ENCODE data around the gene HDAC4.
"Not testable (repeated sequence)": the region's sequence is repeated elsewhere in the genome, so short reads cannot be mapped to it uniquely, and the experiment has no call there.

Gene HDAC4

DNA sequence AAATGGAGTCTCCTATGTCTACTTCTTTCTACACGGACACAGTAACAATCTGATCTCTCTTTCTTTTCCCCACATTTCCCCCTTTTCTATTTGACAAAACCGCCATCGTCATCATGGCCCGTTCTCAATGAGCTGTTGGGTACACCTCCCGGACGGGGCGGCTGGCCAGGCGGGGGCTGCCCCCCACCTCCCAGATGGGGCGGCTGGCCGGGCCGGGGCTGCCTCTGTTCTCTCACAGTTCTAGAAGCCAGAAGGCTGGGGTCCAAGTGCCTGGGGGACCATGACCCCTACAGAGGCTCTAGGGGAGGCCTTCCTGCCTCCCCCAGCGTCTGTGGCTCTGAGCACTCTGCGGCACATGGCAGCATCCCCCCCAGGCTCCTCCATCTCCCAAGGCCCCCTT is 362.5 kb downstream of the HDAC4 start:
- not testable (repeated sequence) for H3K36me3 ChIP-seq (ENCODE audit: control insufficient read depth, insufficient read depth, low read length); H3K4me3 ChIP-seq (ENCODE audit: low read length); H3K4me1 ChIP-seq (ENCODE audit: control insufficient read depth, insufficient read depth, low read length); H3K9me3 ChIP-seq (ENCODE audit: control insufficient read depth, insufficient read depth, low read length); H3K27ac ChIP-seq (ENCODE audit: low read length); DNase-seq (ENCODE audit: low read depth, low spot score); H3K27me3 ChIP-seq (ENCODE audit: control insufficient read depth, insufficient read depth, low read length)
- WGBS (ENCODE audit: insufficient coverage, insufficient read length) = no CpG with 5 or more reads among the region's 13 CpGs

DNA sequence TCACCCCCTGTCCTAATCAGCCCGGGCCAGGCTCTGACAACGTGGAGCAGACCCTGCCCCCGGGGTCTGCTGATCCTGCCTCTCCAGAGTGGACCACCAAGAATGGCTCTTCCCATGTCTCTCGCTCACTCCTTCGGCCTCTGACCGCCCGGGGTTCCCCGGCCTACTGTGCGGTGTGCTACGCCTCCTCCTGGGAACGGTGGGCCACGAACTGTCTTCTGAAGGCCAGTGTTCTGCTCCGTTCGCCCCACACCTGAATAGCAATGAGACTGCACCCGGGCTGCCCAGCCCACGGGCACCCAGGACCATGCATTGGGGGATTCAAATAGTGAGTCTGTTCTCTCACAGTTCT is 363.3 kb downstream of the HDAC4 start:
- WGBS (ENCODE audit: insufficient coverage, insufficient read length) = no CpG with 5 or more reads among the region's 16 CpGs
- Histone ChIP-seq H3K4me3 (ENCODE audit: low read length) (no peak overlapping the region), H3K36me3 (ENCODE audit: control insufficient read depth, insufficient read depth, low read length) (no peaks in the 10 kb centered on the region; the same call in 1 of the 2 replicates), H3K4me1 (ENCODE audit: control insufficient read depth, insufficient read depth, low read length) (no peaks in the 10 kb centered on the region; the same call in 1 of the 2 replicates), H3K9me3 (ENCODE audit: control insufficient read depth, insufficient read depth, low read length) (no peaks in the 10 kb centered on the region), H3K27ac (ENCODE audit: low read length) (no peak overlapping the region), H3K27me3 (ENCODE audit: control insufficient read depth, insufficient read depth, low read length) (no peaks in the 10 kb centered on the region)
- no peak for DNase-seq (ENCODE audit: low read depth, low spot score)

DNA sequence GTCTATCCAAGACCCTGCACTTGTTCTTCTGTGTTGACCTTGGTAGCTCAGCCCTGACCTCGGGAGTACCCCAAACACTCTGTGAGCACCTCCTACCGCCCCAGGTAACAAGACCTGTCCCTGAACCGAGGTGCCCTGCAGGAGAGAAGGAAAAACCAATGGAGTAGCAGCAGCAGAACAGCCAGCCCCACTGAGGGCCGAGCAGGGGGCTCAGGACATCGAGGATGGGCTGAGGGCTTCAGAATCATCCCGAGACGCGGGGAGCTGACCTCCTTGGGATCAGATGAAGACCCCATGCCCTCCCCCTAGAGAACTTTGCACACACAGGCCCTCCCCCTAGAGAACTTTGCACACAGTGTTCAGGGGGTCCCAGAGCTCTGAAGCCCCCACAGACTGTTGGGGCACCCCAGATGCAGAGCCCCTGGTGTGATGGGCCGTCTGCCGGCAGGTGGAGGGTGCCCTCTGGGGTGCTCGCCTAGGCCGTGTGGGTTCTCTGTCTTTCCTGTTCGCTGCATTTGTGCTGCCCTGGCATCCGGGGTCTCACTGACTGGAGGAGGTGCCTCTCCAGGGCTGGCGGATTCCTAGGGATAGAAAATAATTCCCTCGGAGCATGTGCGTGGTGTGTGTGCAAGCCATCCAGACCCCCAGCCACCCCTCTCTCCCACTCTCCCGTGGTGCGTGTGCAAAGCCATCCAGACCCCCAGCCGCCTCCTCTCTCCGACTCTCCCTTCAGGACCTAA is 363.8 kb downstream of the HDAC4 start:
- WGBS (ENCODE audit: insufficient coverage, insufficient read length) = no CpG with 5 or more reads among the region's 21 CpGs
- no peak for DNase-seq (ENCODE audit: low read depth, low spot score)
- no peak overlapping the region for H3K27ac ChIP-seq (ENCODE audit: low read length)
- no peaks in the 10 kb centered on the region; the same call in 1 of the 2 replicates for H3K36me3 ChIP-seq (ENCODE audit: control insufficient read depth, insufficient read depth, low read length)
- no peak overlapping the region for H3K4me3 ChIP-seq (ENCODE audit: low read length)
- H3K27me3 ChIP-seq (ENCODE audit: control insufficient read depth, insufficient read depth, low read length) = no peaks in the 10 kb centered on the region
- H3K9me3 ChIP-seq (ENCODE audit: control insufficient read depth, insufficient read depth, low read length) = no peaks in the 10 kb centered on the region
- no peaks in the 10 kb centered on the region; the same call in 1 of the 2 replicates for H3K4me1 ChIP-seq (ENCODE audit: control insufficient read depth, insufficient read depth, low read length)

DNA sequence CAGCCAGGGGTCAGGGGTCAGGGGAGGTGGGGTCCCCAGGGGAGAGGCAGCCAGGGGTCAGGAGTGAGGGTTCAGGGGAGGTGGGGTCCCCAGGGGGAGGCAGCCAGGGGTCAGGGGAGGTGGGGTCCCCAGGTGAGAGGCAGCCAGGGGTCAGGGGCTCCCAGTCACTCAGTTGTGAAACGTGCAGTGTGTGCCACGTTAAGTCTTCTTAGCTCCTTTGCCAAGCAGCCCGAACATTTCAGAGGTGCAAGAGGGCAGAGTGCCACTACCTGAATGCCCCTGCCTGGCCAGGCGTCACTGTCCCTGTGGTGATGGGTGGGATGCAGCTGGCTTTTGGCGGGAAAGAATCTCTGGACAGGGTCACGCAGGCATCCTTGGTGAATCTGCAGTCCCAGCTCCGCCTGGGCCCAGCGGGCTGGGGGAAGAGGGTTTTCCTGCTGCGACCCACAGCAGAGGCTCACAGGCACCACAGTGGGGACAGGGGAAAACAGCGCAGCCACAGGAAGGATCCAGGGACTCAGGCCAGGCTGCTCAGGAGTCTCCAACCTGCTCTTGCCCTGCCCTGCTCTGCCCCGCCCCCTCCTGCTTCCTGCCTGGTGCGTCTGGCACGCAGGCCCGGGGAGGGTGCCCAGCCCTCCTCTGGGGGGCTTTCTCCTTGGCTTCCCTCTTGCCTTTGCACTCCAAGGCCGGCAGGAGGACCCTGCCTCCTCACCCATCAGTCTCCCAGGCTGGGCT is 364.7 kb downstream of the HDAC4 start:
- WGBS (ENCODE audit: insufficient coverage, insufficient read length) = no CpG with 5 or more reads among the region's 15 CpGs
- H3K27me3 ChIP-seq (ENCODE audit: control insufficient read depth, insufficient read depth, low read length) = no peaks in the 10 kb centered on the region
- no peak overlapping the region for H3K27ac ChIP-seq (ENCODE audit: low read length)
- no peak overlapping the region for H3K4me3 ChIP-seq (ENCODE audit: low read length)
- no peak for DNase-seq (ENCODE audit: low read depth, low spot score)
- no peaks in the 10 kb centered on the region for H3K9me3 ChIP-seq (ENCODE audit: control insufficient read depth, insufficient read depth, low read length)
- H3K36me3 ChIP-seq (ENCODE audit: control insufficient read depth, insufficient read depth, low read length) = no peaks in the 10 kb centered on the region; the same call in 1 of the 2 replicates
- no peaks in the 10 kb centered on the region; the same call in 1 of the 2 replicates for H3K4me1 ChIP-seq (ENCODE audit: control insufficient read depth, insufficient read depth, low read length)

DNA sequence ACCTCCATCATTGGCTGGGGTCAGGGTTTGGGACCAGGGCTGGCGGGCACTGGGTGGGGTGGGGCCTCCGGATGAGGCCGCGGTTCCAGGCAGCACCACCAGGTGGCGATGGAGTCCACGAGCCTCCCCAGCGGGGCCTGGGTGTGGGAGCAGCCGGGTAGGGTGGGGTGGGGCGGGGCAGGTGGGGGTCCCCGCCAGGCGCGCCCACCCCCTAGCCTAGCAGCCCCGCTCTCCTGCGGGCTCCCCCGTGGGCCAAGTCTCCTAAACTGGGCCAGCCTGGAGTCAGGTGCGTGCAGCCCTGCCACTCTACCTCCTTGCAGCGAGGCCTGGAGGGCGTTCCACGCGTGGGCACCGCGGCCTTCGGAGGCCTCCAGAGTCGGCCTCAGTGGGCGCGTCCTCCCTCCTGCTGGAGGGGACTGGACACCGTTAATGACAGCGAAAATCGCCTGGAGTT is 365.4 kb downstream of the HDAC4 start:
- Histone ChIP-seq H3K4me3 (ENCODE audit: low read length) (no peak overlapping the region), H3K4me1 (ENCODE audit: control insufficient read depth, insufficient read depth, low read length) (no peaks in the 10 kb centered on the region; the same call in 1 of the 2 replicates), H3K27ac (ENCODE audit: low read length) (no peak overlapping the region), H3K36me3 (ENCODE audit: control insufficient read depth, insufficient read depth, low read length) (no peaks in the 10 kb centered on the region; the same call in 1 of the 2 replicates), H3K9me3 (ENCODE audit: control insufficient read depth, insufficient read depth, low read length) (no peaks in the 10 kb centered on the region; the same call in 1 of the 2 replicates), H3K27me3 (ENCODE audit: control insufficient read depth, insufficient read depth, low read length) (no peaks in the 10 kb centered on the region)
- DNase-seq (ENCODE audit: low read depth, low spot score) = no peak
- no CpG with 5 or more reads among the region's 29 CpGs for WGBS (ENCODE audit: insufficient coverage, insufficient read length)

DNA sequence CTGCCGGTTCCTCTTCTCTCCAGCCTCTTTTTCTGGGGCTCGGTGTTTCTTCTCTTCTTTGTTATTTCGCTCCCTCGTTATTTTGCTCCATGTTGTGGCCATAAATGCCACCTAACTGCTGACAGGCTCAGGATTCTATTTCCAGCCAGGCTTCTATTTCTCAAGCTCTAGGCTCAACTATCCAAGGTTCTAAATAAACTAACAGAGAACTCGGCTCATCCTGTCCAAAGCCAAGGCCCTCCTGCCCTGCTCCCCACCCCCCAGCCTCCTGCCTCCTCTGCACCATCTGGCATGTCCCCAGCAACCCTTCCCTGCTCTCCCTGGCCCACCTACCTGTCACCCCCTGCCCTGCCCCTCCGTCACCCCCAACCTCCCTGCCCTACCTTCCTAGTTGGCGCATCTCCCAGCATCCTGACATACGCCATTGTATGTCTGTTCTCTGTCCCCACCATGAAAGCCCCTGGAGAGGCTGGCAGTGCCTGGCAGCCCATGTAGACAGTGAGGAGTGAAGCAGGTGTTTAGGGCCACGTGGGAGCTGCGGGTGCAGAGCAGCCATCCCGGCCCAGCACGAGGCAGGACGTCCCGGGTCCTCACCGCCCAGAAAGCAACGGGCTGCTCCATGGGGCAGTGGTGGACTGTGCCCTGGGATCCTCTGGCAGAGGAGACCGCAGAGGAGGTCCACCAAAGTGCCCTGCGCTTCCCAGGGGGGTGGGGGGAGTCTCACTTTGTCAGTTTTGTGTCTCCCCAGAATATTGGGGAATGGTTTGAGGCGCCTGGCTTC is 366.1 kb downstream of the HDAC4 start:
- Histone ChIP-seq H3K4me3 (ENCODE audit: low read length) (no peak overlapping the region), H3K27me3 (ENCODE audit: control insufficient read depth, insufficient read depth, low read length) (no peaks in the 10 kb centered on the region), H3K4me1 (ENCODE audit: control insufficient read depth, insufficient read depth, low read length) (no peaks in the 10 kb centered on the region; the same call in 1 of the 2 replicates), H3K27ac (ENCODE audit: low read length) (no peak overlapping the region), H3K36me3 (ENCODE audit: control insufficient read depth, insufficient read depth, low read length) (no peaks in the 10 kb centered on the region; the same call in 1 of the 2 replicates), H3K9me3 (ENCODE audit: control insufficient read depth, insufficient read depth, low read length) (no peaks in the 10 kb centered on the region; the same call in 1 of the 2 replicates)
- no peak for DNase-seq (ENCODE audit: low read depth, low spot score)
- WGBS (ENCODE audit: insufficient coverage, insufficient read length) = no CpG with 5 or more reads among the region's 19 CpGs

DNA sequence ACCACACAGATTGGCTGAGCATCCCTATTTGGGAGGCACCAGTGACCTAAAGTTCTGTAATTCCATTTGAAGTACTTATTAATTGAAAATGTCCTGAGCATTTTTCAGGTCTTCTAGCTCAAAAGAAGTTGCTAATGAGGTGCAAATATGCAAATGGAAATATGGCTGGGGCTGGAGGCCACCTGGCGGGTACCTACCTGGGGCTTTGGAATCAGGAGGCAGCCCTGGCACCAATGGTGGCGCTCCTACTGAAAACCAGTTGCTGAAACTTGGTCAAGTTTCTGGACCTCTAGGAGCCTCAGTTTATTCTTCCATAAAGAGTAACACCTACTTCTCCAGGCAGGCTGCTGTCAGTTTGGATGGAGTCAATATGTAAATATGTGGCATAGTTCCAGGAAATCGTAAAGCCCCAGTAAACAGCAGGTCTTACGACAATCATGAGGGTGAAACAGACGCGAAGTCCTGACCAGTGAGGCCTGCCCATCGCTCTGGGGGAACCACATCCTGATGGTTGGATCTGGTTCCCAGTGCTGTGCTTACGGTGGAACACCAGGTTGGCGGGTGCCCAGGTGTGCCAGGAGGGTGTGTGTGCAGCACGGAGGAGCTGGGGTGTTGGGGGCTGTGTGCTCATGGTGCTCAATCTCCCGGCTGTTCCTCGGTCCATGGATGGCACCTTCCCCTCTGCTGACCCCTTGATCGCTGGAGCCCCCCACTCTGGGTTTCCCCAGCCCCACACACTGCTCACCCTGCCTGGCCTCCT is 366.8 kb downstream of the HDAC4 start:
- H3K4me1 ChIP-seq (ENCODE audit: control insufficient read depth, insufficient read depth, low read length) = no peaks in the 10 kb centered on the region; the same call in 1 of the 2 replicates
- no peaks in the 10 kb centered on the region for H3K27me3 ChIP-seq (ENCODE audit: control insufficient read depth, insufficient read depth, low read length)
- no peaks in the 10 kb centered on the region; the same call in 1 of the 2 replicates for H3K36me3 ChIP-seq (ENCODE audit: control insufficient read depth, insufficient read depth, low read length)
- no peak for DNase-seq (ENCODE audit: low read depth, low spot score)
- no peak overlapping the region for H3K27ac ChIP-seq (ENCODE audit: low read length)
- H3K9me3 ChIP-seq (ENCODE audit: control insufficient read depth, insufficient read depth, low read length) = peaks cover 1% of the 10 kb centered on the region; the same call in 1 of the 2 replicates
- no peak overlapping the region for H3K4me3 ChIP-seq (ENCODE audit: low read length)
- WGBS (ENCODE audit: insufficient coverage, insufficient read length) = no CpG with 5 or more reads among the region's 13 CpGs

DNA sequence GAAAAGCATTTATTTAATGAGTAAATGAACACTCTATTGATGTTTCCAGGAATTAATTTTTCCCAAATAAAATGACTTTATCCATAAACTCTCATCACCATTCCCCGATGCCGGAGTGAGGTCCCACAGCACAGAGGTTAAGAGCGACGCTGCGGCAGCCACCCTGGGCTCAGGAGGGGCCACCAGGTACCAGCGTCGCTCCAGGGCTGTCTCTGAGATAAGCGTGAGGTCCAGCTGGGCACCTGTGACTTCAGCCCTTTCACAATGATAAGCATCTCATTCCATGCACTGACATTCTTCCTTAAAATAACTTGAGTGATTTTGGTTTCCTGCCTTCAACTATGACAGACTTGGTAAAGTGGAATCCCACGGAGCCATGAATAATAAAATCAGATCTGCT is 370.9 kb downstream of the HDAC4 start:
- Histone ChIP-seq H3K36me3 (ENCODE audit: control insufficient read depth, insufficient read depth, low read length) (no peaks in the 10 kb centered on the region; the same call in 1 of the 2 replicates), H3K4me1 (ENCODE audit: control insufficient read depth, insufficient read depth, low read length) (no peaks in the 10 kb centered on the region), H3K9me3 (ENCODE audit: control insufficient read depth, insufficient read depth, low read length) (peaks cover 1% of the 10 kb centered on the region; the same call in 1 of the 2 replicates), H3K4me3 (ENCODE audit: low read length) (no peak overlapping the region), H3K27ac (ENCODE audit: low read length) (no peak overlapping the region), H3K27me3 (ENCODE audit: control insufficient read depth, insufficient read depth, low read length) (no peaks in the 10 kb centered on the region)
- no CpG with 5 or more reads among the region's 9 CpGs for WGBS (ENCODE audit: insufficient coverage, insufficient read length)
- no peak for DNase-seq (ENCODE audit: low read depth, low spot score)

DNA sequence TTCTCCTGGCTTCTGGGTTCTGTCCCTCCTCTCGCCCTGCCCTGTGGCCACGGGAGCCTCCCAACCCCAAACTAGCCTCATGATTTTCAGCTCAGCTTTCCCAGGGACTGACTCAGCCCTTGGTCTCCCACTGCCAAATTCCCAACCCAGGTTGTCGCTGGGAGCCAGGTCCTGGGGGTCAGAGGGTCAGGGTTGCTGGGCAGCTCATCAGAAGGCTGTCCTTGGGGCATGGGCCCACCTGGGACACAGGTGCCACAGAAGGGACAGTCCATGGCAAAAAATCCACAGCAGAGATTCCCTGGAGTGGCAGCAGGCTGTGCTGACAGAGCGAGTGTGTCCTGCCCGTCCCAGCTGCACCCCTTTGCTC is 372.6 kb downstream of the HDAC4 start:
- WGBS (ENCODE audit: insufficient coverage, insufficient read length) = no CpG with 5 or more reads among the region's 5 CpGs
- Histone ChIP-seq H3K27me3 (ENCODE audit: control insufficient read depth, insufficient read depth, low read length) (no peaks in the 10 kb centered on the region), H3K9me3 (ENCODE audit: control insufficient read depth, insufficient read depth, low read length) (peaks cover 1% of the 10 kb centered on the region; the same call in 1 of the 2 replicates), H3K36me3 (ENCODE audit: control insufficient read depth, insufficient read depth, low read length) (no peaks in the 10 kb centered on the region; the same call in 1 of the 2 replicates), H3K27ac (ENCODE audit: low read length) (no peak overlapping the region), H3K4me3 (ENCODE audit: low read length) (no peak overlapping the region), H3K4me1 (ENCODE audit: control insufficient read depth, insufficient read depth, low read length) (no peaks in the 10 kb centered on the region)
- DNase-seq (ENCODE audit: low read depth, low spot score) = no peak

All from iPS DF 6.9 (cell line).